Measurements from ENCODE around the gene RNF150. TPM values are rescaled to one million over a fixed set of nuclear protein-coding genes. Genes with fewer than 3 reads are reported as not detected.

RNF150 gene
- total RNA-seq, 1 donor from 2014 or later, result 28.5 TPM

DNA sequence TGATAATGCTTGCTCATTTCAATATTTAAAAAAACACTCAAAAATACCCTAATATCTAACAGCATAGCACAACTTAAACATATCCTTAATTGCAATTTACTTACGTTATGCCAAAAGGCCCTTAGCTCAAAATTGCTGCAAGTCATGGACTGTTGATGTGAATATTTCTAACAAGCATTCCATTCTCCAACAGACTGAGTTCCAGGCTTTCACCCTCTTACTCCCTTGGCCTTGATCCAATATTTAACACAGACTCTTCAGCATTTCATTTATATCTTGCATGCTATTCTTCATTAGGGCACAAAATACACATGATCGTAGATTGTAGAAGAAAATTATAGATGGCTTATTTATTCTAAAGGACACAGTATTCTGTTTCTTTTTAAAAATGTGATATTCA, 96.5 kb downstream of the RNF150 start:
- no peak for FAIRE-seq
- DNase-seq (ENCODE audit: low spot score in 2 of 2), result no peak

DNA sequence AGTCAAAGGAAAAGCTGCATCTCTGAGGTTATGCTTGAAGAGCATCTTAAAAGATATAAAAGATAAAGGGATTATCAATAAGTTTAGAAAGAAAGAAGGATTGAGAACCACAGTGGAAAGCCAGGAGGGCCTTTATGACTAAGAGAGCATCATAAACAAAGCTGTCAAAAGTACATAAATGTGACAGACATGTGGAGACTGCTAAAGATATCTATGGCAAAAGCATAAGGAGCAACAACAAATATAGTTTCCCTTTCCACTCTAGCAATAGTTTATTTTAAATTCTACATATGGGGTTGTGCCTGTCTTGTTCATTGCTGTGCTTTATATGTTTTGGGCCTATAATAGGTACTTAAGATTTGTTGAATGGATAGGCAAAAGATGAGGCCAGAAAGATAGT, 97.3 kb downstream of the RNF150 start:
- no peak for FAIRE-seq

DNA sequence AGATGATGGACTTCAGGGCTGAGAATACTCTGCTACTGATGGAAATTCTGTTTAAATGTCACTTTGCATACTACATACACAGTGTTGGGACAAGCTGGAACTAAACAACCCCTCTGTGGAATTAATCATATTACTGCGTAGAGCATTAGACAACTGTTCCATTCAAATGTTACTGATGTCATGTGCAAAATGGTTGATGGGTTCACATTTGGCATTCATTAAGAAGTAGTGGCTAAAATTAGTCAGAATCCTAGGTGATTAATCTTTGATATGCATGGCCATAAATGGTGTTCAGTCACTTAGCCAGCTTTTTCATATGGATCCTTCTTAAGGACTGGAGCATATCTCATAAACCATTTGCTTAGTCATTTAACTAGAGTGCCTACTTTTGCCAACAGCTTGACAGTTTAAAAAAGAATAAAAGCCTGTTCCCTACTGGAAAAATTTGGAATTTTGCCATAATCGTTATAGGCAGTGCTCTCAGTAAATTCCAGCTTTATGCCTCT, 105.2 kb downstream of the RNF150 start:
- FAIRE-seq (no peak), DNase-seq (ENCODE audit: low spot score in 2 of 2) (no peak)

More for the DNA sequence above, 97.3 kb downstream of the RNF150 start:
- no peak for DNase-seq (ENCODE audit: low spot score in 2 of 2)

DNA sequence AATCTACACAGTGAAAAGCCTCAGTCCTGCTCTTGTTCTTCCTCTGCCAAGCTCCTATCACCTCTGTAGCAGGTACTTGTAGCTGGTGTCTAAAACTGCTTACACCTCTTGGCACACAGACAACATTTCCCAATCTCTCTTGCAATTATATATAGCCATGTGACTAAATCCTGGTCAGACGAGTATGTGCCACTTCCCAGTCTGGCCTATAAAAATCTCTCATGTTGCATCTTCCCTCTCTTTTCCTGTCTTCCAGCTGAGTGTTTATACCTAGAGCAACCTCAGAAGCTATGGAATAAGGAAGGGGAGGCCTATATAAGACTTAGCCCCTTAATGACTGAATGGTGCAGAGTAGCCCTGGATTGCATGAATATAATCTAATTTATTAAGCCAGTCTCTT, 105.8 kb downstream of the RNF150 start:
- FAIRE-seq, result no peak
- no peak for DNase-seq (ENCODE audit: low spot score in 2 of 2)

DNA sequence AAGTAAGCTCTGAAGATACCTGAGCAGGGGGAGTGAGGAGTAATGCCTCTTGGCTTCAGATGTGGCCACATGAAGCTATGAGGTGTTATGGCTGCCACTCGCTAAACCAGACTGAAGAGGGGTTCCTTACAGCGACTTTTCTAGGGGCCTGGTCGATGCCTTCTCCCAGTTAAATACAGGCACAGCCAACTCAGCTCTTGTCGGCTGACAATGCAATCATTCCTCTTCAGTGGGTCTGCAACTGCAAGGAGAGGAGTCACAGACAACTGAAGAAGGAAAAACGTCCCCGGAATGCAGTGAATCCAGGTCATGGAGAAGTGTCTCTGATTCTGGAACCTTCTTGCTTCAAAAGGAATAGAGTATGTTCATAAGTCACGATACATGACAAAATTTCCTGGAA, 106.4 kb downstream of the RNF150 start:
- FAIRE-seq, result no peak
- DNase-seq (ENCODE audit: low spot score in 2 of 2), result no peak

DNA sequence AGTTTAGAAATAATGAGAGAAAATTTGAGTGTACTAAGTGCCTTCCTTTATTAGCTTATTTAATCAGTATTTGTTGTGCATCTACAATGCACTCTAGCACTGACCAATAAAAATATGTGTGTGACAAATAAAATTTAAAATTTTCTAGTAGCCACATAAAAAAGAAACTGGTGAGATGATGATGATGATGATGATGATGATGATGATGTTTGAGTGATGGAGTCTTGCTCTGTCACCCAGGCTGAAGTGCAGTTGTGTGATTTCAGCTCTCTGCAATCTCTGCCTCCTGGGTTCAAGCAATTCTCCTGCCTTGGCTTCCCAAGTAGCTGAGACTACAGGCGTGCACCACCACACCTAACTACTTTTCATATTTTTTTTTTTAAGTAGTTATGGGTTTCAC, 110.2 kb downstream of the RNF150 start:
- no peak for FAIRE-seq
- DNase-seq (ENCODE audit: low spot score in 2 of 2), result no peak

DNA sequence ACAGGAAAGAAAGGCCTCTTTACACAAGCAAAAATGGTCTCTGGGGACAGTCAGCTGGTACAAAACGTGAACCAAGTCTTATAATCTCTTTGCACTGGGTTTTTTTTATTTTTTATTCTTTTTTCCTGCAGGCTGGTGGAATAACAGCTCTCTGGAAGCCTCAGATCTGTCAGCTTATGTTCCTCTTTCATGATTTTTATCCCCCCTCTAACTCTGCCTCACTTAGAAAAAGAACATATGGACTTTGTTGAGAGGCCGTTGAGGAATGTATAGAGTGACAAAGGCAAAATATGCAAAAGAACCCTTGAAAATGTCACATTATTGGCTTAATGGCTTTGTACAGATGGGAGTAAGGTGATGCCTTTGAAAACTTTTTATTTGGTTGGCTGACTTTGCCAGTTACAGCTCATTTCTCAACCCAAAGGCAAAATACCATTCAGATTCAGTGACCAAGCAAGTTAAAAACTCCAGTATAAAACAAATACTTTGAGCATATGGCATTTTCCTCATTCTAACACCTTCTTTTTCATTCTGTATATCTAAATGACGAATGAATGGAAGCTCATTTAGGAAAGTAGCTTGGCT, 111.1 kb downstream of the RNF150 start:
- no peak for DNase-seq (ENCODE audit: low spot score in 2 of 2)
- no peak for FAIRE-seq

DNA sequence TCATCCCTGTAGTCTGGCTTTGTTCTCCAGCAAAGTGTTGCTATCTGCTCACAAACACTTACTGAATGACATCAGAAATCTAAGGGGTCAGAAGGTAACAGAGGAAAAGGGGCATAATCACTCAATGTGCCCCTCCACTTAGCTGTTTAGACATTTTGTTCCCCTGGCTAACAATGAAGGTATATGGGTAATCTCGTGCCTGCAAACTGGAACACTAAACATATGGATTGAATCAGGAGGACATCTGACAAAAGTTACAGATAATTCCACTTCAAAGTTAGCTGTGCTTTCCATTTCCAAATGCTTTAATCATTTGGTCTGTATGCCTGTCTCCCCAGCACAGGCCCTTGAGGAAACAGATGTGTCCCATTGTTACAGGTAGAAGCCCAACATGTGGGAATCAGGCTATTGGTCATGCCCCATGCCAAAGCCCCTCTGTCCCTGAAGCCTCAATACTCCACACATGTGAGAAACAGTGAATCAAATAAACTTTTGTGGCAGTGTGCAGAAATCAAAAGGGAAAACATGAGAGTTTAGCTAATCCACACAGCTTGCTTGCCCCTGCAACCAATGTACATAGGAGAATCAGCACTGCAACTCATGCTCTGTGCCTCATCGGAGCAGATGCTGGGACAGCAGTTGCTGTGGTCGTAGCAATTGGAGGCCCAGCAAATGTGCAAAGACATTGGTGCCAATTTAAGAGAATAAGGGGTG, 111.7 kb downstream of the RNF150 start:
- DNase-seq (ENCODE audit: low spot score in 2 of 2) (no peak), FAIRE-seq (no peak)

DNA sequence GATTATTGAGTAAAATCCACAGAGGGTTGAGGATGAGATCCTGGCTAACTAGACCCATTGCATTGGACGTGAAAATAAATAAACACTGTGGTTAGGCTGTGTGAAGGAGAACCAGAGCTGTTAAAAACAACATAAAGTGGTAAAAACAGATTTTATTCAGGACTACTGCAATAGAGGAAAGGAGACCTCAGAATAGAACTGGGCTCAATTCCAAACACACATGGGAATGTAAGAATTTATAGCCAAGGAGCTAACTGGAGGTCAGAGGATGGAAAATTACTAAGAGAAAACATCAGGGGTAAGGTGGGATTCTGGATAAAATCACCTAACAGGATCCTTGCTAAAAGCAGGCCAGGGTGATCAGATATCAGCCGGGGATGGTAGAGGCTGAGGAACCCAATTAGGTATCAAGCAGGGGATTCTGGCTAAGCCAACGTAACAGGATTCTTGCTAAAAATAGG, 112.4 kb downstream of the RNF150 start:
- no peak for DNase-seq (ENCODE audit: low spot score in 2 of 2)
- no peak for FAIRE-seq

DNA sequence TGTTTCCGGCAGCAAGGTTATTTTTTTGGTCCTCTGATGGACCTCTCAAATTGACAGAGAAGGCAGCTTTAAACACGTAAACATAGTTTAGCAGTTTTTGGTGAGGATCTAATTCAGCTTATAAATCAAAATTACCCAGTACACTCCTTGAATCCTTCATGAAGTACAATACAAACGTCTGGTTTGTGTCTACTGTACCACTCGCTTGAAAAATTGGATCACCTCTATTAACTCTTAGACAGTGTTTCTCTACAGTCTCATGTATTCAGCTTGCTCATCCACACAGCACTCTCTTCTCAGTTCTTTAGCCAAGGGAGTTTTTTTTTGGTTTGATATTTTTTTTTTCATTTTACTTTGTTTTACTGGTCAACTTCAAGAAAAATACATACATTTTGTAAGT, 113.5 kb downstream of the RNF150 start:
- DNase-seq (ENCODE audit: low spot score in 2 of 2) (no peak), FAIRE-seq (no peak)

DNA sequence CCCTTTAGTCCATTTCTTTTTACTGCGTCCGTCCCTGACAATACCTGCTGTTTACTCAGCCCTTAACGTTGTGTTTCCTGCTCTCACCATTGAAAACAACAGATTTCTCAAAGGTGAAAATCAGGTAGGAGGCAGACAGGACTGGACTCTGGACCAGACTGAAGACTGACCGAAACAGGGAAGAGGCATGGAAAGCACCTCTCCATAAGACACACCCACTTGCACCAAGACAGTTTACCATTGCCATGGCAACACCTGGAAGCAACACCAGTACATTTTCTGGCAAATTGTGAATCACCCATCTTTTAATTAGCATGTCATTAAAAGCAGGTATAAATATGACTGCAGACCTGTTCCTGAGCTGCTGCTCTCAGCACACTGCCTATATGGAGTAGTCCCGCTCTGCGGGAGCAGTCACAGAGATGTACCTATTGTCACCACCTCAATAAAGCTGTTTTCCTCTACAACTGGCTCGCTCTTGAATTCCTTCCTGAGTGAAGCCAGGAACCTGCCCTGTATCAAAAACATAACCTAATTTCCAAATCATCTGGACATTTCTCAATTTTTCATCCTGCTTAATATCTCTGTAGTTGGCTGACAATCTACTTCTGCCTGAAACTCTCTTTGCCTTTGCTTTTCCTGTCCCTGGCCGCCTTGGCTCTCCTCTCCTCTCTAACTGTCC, 117.0 kb downstream of the RNF150 start:
- no peak for FAIRE-seq
- DNase-seq (ENCODE audit: low spot score in 2 of 2), result no peak

DNA sequence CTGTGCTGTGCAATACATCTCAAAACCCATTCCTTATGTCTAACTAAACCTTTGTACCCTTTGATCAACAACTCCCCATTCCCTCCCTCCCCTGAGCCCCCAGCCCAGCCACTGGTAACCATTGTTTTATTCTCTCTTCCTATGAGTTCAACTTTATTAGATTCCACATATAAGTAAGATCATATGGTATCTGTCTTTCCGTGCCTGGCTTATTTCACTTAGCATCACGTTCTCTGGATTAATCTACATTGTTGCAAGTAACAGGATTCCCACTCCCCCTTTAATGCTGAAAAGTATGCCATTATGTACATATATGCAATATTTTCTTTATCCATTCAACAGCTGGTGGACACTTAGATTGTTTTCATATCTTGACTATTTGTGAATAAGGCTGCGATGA, 119.4 kb downstream of the RNF150 start:
- FAIRE-seq, result no peak
- no peak for DNase-seq (ENCODE audit: low spot score in 2 of 2)

DNA sequence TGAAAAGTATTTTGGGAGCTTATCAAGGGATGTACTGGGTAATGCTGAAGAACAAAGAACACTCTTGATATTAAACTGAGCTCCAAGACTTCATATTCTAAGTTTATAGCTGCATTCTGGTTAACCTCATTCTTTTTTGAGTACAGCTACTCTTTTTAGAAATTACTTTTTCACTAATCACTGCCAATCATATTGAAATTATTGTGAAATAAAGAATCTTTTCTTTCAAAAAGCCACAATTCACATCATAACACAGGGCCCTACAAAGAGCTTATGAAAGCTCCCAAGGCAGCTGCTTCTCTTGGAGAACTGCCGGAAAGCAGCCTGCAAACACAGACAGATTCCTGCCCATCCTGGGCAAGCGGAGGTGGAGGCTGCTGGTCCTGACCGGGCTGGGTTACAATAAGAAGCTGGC, 121.4 kb downstream of the RNF150 start:
- DNase-seq (ENCODE audit: low spot score in 2 of 2) (no peak), FAIRE-seq (no peak)

DNA sequence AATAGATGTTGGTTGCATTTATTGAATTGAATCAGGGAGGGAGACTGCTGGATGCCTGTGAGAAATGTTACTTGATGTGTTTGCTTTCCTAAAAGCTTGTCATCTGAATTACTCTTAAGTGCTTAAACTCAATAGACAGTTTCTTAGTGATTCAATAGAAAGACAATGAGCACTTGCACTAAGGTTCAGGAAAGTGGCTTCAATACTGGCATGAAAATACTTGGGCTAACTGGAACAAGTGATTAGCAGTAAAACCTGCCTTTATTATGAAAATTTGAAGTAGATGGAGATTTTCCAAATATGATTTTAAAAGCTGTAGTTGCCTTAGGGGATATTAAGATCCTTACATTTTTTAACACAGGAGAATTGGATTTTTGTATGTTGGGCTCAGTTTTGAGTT, 123.3 kb downstream of the RNF150 start:
- DNase-seq (ENCODE audit: low spot score in 2 of 2) (no peak), FAIRE-seq (no peak)

DNA sequence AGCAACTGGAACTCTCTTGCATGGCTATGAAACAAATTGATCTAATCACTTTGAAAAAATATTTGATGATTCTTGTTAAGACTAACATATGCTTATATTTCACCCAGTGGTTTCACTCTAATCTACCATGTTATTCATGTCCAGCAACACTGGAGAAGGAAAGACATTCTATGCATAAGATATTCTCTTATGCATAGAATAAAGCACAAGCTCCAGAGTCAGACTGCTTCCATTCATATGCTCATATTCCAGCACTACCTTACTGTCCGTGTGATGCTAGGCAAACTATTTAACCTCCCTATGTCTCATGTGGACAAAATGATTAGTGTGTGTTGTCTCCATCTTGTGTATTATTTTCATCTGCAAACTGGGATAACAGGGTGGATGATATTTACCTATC, 124.1 kb downstream of the RNF150 start:
- FAIRE-seq, result no peak
- no peak for DNase-seq (ENCODE audit: low spot score in 2 of 2)

DNA sequence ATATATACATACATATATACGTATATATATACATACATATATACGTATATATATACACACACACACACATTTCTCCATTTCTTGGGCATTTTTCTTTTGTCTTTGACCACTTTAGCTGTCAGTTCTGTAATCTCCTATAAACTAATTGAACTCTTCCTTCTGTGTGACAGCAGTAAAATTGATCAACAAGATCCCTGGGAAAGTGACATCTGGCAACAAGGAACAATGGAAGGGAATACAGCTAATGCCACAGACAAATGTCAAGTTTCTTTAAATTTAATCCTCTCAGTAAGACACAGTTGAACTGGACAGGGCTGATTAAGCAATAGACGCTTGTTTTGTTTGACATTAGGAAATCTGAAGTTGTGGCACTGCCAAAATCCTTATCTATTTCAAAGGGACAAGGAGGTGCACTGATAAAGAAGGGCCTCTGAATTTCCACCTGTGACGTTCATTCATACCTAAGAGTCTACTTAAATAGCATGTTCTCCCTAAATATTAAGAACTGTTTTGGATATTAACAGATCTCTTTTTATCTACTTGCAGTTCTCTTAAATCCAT, 126.9 kb downstream of the RNF150 start:
- FAIRE-seq (no peak), DNase-seq (ENCODE audit: low spot score in 2 of 2) (no peak)

DNA sequence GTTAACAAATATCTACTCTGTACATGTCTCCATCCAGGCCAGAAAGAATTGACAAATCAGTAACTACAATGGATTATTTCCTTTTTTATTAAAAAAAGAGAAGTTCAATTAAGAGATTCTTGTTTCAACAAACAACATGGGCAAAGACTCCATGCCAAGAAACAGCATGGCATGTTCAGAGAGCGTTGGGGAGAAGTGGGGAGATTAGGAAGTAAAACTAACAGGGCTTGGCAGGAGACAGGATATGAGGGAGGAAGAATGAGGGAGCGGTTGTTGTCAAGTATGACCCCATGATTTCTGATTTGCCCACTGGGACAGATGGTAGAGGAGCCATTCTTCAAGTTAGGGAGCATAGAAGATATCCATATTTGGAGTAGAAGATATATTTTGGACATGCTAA, 128.4 kb downstream of the RNF150 start:
- no peak for FAIRE-seq
- no peak for DNase-seq (ENCODE audit: low spot score in 2 of 2)

DNA sequence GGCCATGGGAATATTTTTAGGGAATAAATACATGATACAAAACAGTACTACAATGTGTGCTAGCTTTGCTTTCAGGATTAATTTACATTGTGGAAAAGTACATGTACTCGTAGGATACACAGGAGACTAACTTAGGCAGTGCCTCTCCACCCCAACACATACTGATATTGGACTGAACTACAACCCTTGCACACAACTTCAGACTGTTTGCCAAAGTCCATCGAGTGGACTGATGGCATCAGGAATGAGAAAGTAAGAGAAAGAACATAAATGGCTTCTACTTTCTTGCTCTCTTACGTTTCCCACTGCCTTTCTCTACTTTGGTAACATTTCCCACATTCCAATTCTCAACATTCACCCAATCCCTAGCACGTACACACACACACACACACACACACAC, 130.1 kb downstream of the RNF150 start:
- FAIRE-seq (no peak), DNase-seq (ENCODE audit: low spot score in 2 of 2) (no peak)

DNA sequence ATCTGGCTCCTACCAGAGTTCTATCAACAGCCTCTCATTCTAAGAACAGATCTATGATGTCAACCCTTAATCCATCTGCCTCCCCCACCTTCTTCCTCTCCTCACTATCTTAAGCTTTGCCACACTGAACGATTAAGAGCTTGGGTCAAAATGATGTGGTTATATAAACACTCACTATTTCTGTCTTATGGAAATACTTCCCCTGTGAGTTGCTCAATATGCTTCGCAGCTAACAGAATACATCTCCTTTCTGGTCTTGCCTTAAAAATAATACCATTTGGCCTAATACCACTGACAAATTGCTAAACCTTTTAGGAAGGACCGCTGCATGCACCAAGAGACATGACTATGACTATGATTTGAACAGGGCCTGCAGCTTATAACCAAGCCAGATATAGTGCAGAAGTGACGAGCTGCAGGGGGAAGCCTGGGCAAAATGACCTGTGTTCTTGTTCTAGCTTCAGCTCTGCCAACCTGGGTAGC, 130.9 kb downstream of the RNF150 start:
- DNase-seq (ENCODE audit: low spot score in 2 of 2) (no peak), FAIRE-seq (no peak)

DNA sequence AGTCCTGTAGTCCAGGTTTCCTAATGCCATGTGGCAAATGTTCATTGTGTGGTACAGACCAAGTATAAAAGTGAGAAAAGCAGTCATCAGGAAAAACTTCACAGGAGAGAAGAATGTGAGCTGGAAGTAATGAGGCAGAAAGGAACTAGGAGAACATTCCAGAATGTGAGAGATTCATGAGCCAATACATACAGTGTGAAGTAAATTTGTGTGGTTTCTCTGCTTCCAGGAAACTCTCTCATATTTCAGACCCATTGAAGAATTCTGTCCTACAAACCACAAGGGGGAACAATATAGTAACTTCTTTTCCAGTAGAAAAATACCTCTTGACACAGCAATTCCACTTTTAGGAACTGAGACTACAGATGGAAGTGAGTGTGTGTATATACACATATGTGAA, 136.5 kb downstream of the RNF150 start:
- no peak for DNase-seq (ENCODE audit: low spot score in 2 of 2)
- no peak for FAIRE-seq

DNA sequence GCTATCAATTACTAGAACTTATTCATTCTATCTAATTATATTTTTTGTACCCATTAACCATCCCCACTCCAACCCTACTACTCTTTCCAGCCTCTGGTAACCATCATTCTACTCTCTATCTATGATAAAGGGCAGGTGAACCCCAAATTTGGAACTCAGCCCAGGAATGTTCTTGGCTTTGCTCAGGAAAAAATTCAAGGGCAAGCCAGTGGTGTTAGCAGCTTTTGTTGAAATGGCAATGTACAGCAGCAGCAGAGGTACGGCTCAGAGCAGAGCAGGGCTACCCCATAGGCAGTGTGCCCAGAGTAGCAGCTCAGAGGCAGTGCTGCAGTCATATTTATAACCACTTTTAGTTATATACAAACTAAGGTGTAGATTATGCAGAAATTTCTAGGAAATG, 138.2 kb downstream of the RNF150 start:
- DNase-seq (ENCODE audit: low spot score in 2 of 2) (no peak), FAIRE-seq (no peak)

All from frontal cortex (tissue), 4 donors.